ENCODE results near the gene POTEF.
"Not testable (repeated sequence)": the region's sequence is repeated elsewhere in the genome, so short reads cannot be mapped to it uniquely, and the experiment has no call there.

GRCh38 chr2:130102597-130103363 lies 26.2 kb downstream of the POTEF start:
- TF ChIP-seq ZBTB8A, CTCF, ZNF843, KLF10 (tag by site-specific recombination; IDR thresholded peaks at IDR 0.05): not testable (repeated sequence)

Data from HEK293 (cell line).